Testis (tissue), 3 donors: ENCODE measurements around the gene CMTM8. TPM values are rescaled to one million over a fixed set of nuclear protein-coding genes. Genes with fewer than 3 reads are reported as not detected.

ENCODE experiments used
- DNase-seq: peaks from one replicate; pipeline ENCODE4 v3.0.0-alpha.2; 2019
- H3K27ac ChIP-seq, 2 donors: fragments of 200-600 bp; sonication (generic); one replicate each; pipeline ENCODE4 v1.5.1; 2019
- H3K27me3 ChIP-seq: fragments of 200-600 bp; sonication (generic); one replicate; pipeline ENCODE4 v1.5.1; 2019
- H3K36me3 ChIP-seq: fragments of 200-600 bp; sonication (generic); one replicate; pipeline ENCODE4 v1.5.1; 2017; ENCODE audit warnings: low read depth; ENCODE audit errors: missing control alignments
- H3K4me1 ChIP-seq: fragments of 200-600 bp; sonication (generic); one replicate; pipeline ENCODE4 v1.5.1; 2019
- H3K4me3 ChIP-seq, 2 donors: fragments of 200-600 bp; sonication (generic); one replicate each; pipeline ENCODE4 v1.5.1; 2017 to 2019
- H3K9me3 ChIP-seq: fragments of 200-600 bp; sonication (generic); one replicate; pipeline ENCODE4 v1.5.1; 2017
- CTCF ChIP-seq, 3 experiments: fragments of 450-650 bp in 2 of 3; fragments of 200-600 bp in 1 of 3; sonication (generic) in 1 of 3; IDR thresholded peaks; one replicate each; pipeline ENCODE4 v1.5.1; 2016 to 2019; ENCODE audit warnings: antibody characterized with exemption in 3 of 3, mild to moderate bottlenecking in 2 of 3, moderate library complexity in 1 of 3
- POLR2A ChIP-seq: fragments of 450-650 bp; IDR thresholded peaks from one replicate; pipeline ENCODE4 v1.6.1; 2017; ENCODE audit warnings: antibody characterized with exemption, mild to moderate bottlenecking, moderate library complexity
- WGBS, 2 donors: methylation state at CpG; one replicate each; pipeline ENCODE4 v1.1.5; 2018; 5-methylcytosine and 5-hydroxymethylcytosine counted together
- intact Hi-C: fragments of 100-400 bp; cut with DNase I; formaldehyde crosslinking; loops from one replicate; pipeline ENCODE4 v1.15.1; 2023; ENCODE audit warnings: low total_unique reads
- polyA plus RNA-seq: library from polyadenylated mRNA; stranded (reverse); fragments of 350-450 nt; fragmentation: Illumina TruSeq; extraction: RNeasy Lipid Tissue Mini Kit (QIAGEN cat#74804); gene quantifications from one replicate; pipeline ENCODE4 v1.2.3, GENCODE V29; 2014; ENCODE audit warnings: low read depth, low replicate concordance; ENCODE audit not compliant: insufficient read depth
- total RNA-seq, 2 donors: library from RNA; depleted of rRNA; stranded (reverse); fragments of >200 nt; gene quantifications; one replicate each; pipeline ENCODE4 v1.2.3, GENCODE V29; 2016

CMTM8 gene
- total and polyA plus RNA-seq, 3 donors from 2014 or later, result 1.8 to 6.8 (median 2.5) TPM

- H3K27me3 ChIP-seq, result no peaks in the 10 kb centered on the region
- TF ChIP-seq CTCF (IDR thresholded peaks at IDR 0.05), result no peak
- no peak for TF ChIP-seq POLR2A
- intact Hi-C loops, result no loop called here
- H3K9me3 ChIP-seq, result no peaks in the 10 kb centered on the region
- H3K36me3 ChIP-seq, result no peaks in the 10 kb centered on the region
- H3K4me1 ChIP-seq, result peaks cover 10% of the 10 kb centered on the region
- no peak overlapping the region for H3K4me3 ChIP-seq
- no peak overlapping the region for H3K27ac ChIP-seq
- no peak for DNase-seq
- WGBS, 2 donors, result 77 to 82% methylated on average over 3 of the region's 3 CpGs
These were observed 65.7 kb downstream of the CMTM8 start for GRCh38 chr3:32303977-32304881.

- H3K27me3 ChIP-seq, result no peaks in the 10 kb centered on the region
- no peaks in the 10 kb centered on the region for H3K36me3 ChIP-seq
- no peak overlapping the region for H3K27ac ChIP-seq
- no peak overlapping the region for H3K4me3 ChIP-seq
- intact Hi-C loops, result no loop called here
- peaks cover 10% of the 10 kb centered on the region for H3K4me1 ChIP-seq
- TF ChIP-seq CTCF (IDR thresholded peaks at IDR 0.05) (no peak), POLR2A (no peak)
- no peak for DNase-seq
- 87 to 95% methylated on average over 2 of the region's 2 CpGs for WGBS, 2 donors
- no peaks in the 10 kb centered on the region for H3K9me3 ChIP-seq
These were observed 66.9 kb downstream of the CMTM8 start for GRCh38 chr3:32305361-32305876.

GRCh38 chr3:32306072-32306471, 67.6 kb downstream of the CMTM8 start:
- no peaks in the 10 kb centered on the region for H3K36me3 ChIP-seq
- H3K27ac ChIP-seq, result no peak overlapping the region
- TF ChIP-seq CTCF (IDR thresholded peaks at IDR 0.05), result no peak
- TF ChIP-seq POLR2A, result no peak
- intact Hi-C loops, result no loop called here
- no peaks in the 10 kb centered on the region for H3K27me3 ChIP-seq
- peaks cover 10% of the 10 kb centered on the region for H3K4me1 ChIP-seq
- no peak for DNase-seq
- WGBS, 2 donors, result 95 to 98% methylated on average over 3 of the region's 3 CpGs
- no peak overlapping the region for H3K4me3 ChIP-seq
- H3K9me3 ChIP-seq, result no peaks in the 10 kb centered on the region

GRCh38 chr3:32307591-32307990, 69.1 kb downstream of the CMTM8 start:
- H3K27me3 ChIP-seq, result no peaks in the 10 kb centered on the region
- H3K27ac ChIP-seq, result no peak overlapping the region
- 86 to 94% methylated on average over 3 of the region's 3 CpGs for WGBS, 2 donors
- DNase-seq, result no peak
- intact Hi-C loops, result no loop called here
- no peaks in the 10 kb centered on the region for H3K9me3 ChIP-seq
- H3K4me1 ChIP-seq, result peaks cover 10% of the 10 kb centered on the region
- no peak overlapping the region for H3K4me3 ChIP-seq
- TF ChIP-seq POLR2A (no peak), CTCF (IDR thresholded peaks at IDR 0.05) (no peak)
- no peaks in the 10 kb centered on the region for H3K36me3 ChIP-seq
